Activated naive CD4-positive, alpha-beta T cell treated with anti-CD3 and anti-CD28 coated beads for 36 hours (primary cell): ENCODE measurements around the gene WFS1. TPM values are rescaled to one million over a fixed set of nuclear protein-coding genes. Genes with fewer than 3 reads are reported as not detected.

Experiments used
- CTCF ChIA-PET: fragments of 350-600 bp; sonication (Branson Sonifier 250); formaldehyde crosslinking; loops from one replicate; lab custom pipeline; 2021; ENCODE audit warnings: antibody characterized with exemption; lab: Charles Lee
- DNase-seq: peaks from one replicate; pipeline ENCODE4 v3.0.0-alpha.2; 2020
- H3K27ac Mint-ChIP-seq: one replicate; pipeline ENCODE4 v1.8.0; 2021; ENCODE audit warnings: mild to moderate bottlenecking, mixed read lengths
- H3K27me3 Mint-ChIP-seq: one replicate; pipeline ENCODE4 v1.8.0; 2021; ENCODE audit warnings: low read depth, mixed read lengths
- H3K36me3 Mint-ChIP-seq: one replicate; pipeline ENCODE4 v1.8.0; 2021; ENCODE audit warnings: low read depth, mixed read lengths
- H3K4me1 Mint-ChIP-seq: one replicate; pipeline ENCODE4 v1.8.0; 2021; ENCODE audit warnings: low read depth, mixed read lengths
- H3K4me3 Mint-ChIP-seq: one replicate; pipeline ENCODE4 v1.8.0; 2021; ENCODE audit warnings: mild to moderate bottlenecking, moderate library complexity, mixed read lengths
- H3K9me3 Mint-ChIP-seq: one replicate; pipeline ENCODE4 v1.8.0; 2021; ENCODE audit warnings: mixed read lengths
- intact Hi-C: fragments of 100-400 bp; cut with micrococcal nuclease; formaldehyde crosslinking; loops from one replicate; pipeline ENCODE4 v1.15.1; 2023
- total RNA-seq, 2 experiments: library from RNA; stranded (reverse); gene quantifications; one replicate each; pipeline ENCODE4 v1.2.3, GENCODE V29; 2021

The WFS1 gene
- total RNA-seq, 2 experiments from 2014 or later = 3.6 to 4.5 TPM

GRCh38 chr4:6291784-6292297, 22.2 kb downstream of the WFS1 start:
- H3K27me3 Mint-ChIP-seq = no peaks in the 10 kb centered on the region

GRCh38 chr4:6292376-6293096, 22.9 kb downstream of the WFS1 start:
- Mint-ChIP-seq H3K36me3 (no peaks in the 10 kb centered on the region), H3K9me3 (no peaks in the 10 kb centered on the region), H3K4me3 (no peak overlapping the region), H3K27me3 (no peaks in the 10 kb centered on the region), H3K27ac (no peak overlapping the region), H3K4me1 (no peaks in the 10 kb centered on the region)
- no peak for DNase-seq
- CTCF ChIA-PET = no interaction called here
- intact Hi-C loops = no loop called here

More at GRCh38 chr4:6291784-6292297, 22.2 kb downstream of the WFS1 start:
- intact Hi-C loops = no loop called here
- CTCF ChIA-PET = no interaction called here
- DNase-seq = no peak
- Mint-ChIP-seq H3K4me1 (no peaks in the 10 kb centered on the region), H3K4me3 (no peak overlapping the region), H3K9me3 (no peaks in the 10 kb centered on the region), H3K36me3 (no peaks in the 10 kb centered on the region), H3K27ac (no peak overlapping the region)

- CTCF ChIA-PET = no interaction called here
- H3K4me1 Mint-ChIP-seq = no peaks in the 10 kb centered on the region
- H3K4me3 Mint-ChIP-seq = no peak overlapping the region
- intact Hi-C loops = no loop called here
- H3K9me3 Mint-ChIP-seq = no peaks in the 10 kb centered on the region
- no peaks in the 10 kb centered on the region for H3K27me3 Mint-ChIP-seq
- no peak for DNase-seq
- H3K27ac Mint-ChIP-seq = no peak overlapping the region
- no peaks in the 10 kb centered on the region for H3K36me3 Mint-ChIP-seq
Measured at GRCh38 chr4:6293097-6293445, 23.4 kb downstream of the WFS1 start.

- no peaks in the 10 kb centered on the region for H3K27me3 Mint-ChIP-seq
- H3K4me3 Mint-ChIP-seq = no peak overlapping the region
- CTCF ChIA-PET = no interaction called here
- no peaks in the 10 kb centered on the region for H3K4me1 Mint-ChIP-seq
- no peak for DNase-seq
- H3K27ac Mint-ChIP-seq = no peak overlapping the region
- H3K9me3 Mint-ChIP-seq = no peaks in the 10 kb centered on the region
- intact Hi-C loops = no loop called here
- H3K36me3 Mint-ChIP-seq = no peaks in the 10 kb centered on the region
Measured at GRCh38 chr4:6293661-6294060, 24.0 kb downstream of the WFS1 start.

GRCh38 chr4:6294705-6295421, 25.2 kb downstream of the WFS1 start:
- H3K27ac Mint-ChIP-seq = no peak overlapping the region
- no peaks in the 10 kb centered on the region for H3K4me1 Mint-ChIP-seq
- CTCF ChIA-PET = no interaction called here
- H3K27me3 Mint-ChIP-seq = no peaks in the 10 kb centered on the region
- H3K4me3 Mint-ChIP-seq = no peak overlapping the region
- H3K36me3 Mint-ChIP-seq = no peaks in the 10 kb centered on the region
- intact Hi-C loops = no loop called here
- no peak for DNase-seq
- no peaks in the 10 kb centered on the region for H3K9me3 Mint-ChIP-seq

- CTCF ChIA-PET = no interaction called here
- Mint-ChIP-seq H3K36me3 (no peaks in the 10 kb centered on the region), H3K9me3 (no peaks in the 10 kb centered on the region), H3K27me3 (no peaks in the 10 kb centered on the region), H3K4me1 (no peaks in the 10 kb centered on the region), H3K4me3 (no peak overlapping the region), H3K27ac (no peak overlapping the region)
- no peak for DNase-seq
- intact Hi-C loops = no loop called here
Measured at GRCh38 chr4:6295495-6295894, 25.8 kb downstream of the WFS1 start.

GRCh38 chr4:6296026-6296425, 26.4 kb downstream of the WFS1 start:
- H3K4me1 Mint-ChIP-seq = no peaks in the 10 kb centered on the region
- intact Hi-C loops = no loop called here
- H3K36me3 Mint-ChIP-seq = no peaks in the 10 kb centered on the region
- H3K27me3 Mint-ChIP-seq = no peaks in the 10 kb centered on the region
- CTCF ChIA-PET = interaction anchor here (0.7 kb wide), 1 partner anchor 32 kb away, joined by 3 read pairs; no protein-coding TSS in a partner anchor
- no peak overlapping the region for H3K4me3 Mint-ChIP-seq
- no peaks in the 10 kb centered on the region for H3K9me3 Mint-ChIP-seq
- no peak for DNase-seq
- no peak overlapping the region for H3K27ac Mint-ChIP-seq

- Mint-ChIP-seq H3K4me3 (no peak overlapping the region), H3K9me3 (no peaks in the 10 kb centered on the region), H3K36me3 (peaks cover 4% of the 10 kb centered on the region), H3K4me1 (no peaks in the 10 kb centered on the region), H3K27ac (no peak overlapping the region), H3K27me3 (no peaks in the 10 kb centered on the region)
- intact Hi-C loops = no loop called here
- DNase-seq = no peak
- CTCF ChIA-PET = interaction anchor here (1.1 kb wide), 1 partner anchor 35 kb away, joined by 3 read pairs; no protein-coding TSS in a partner anchor
Measured at GRCh38 chr4:6297266-6297815, 27.7 kb downstream of the WFS1 start.

GRCh38 chr4:6298035-6298434, 28.4 kb downstream of the WFS1 start:
- Mint-ChIP-seq H3K4me3 (no peak overlapping the region), H3K36me3 (peaks cover 6% of the 10 kb centered on the region), H3K9me3 (no peaks in the 10 kb centered on the region), H3K27ac (no peak overlapping the region), H3K27me3 (no peaks in the 10 kb centered on the region), H3K4me1 (no peaks in the 10 kb centered on the region)
- intact Hi-C loops = no loop called here
- CTCF ChIA-PET = interaction anchor here (0.9 kb wide), 1 partner anchor 45 kb away, joined by 3 read pairs; no protein-coding TSS in a partner anchor
- DNase-seq = no peak

- Mint-ChIP-seq H3K9me3 (no peaks in the 10 kb centered on the region), H3K4me3 (no peak overlapping the region), H3K27me3 (no peaks in the 10 kb centered on the region), H3K27ac (no peak overlapping the region), H3K36me3 (peaks cover 6% of the 10 kb centered on the region), H3K4me1 (no peaks in the 10 kb centered on the region)
- CTCF ChIA-PET = interaction anchor here (0.9 kb wide), 1 partner anchor 45 kb away, joined by 3 read pairs; no protein-coding TSS in a partner anchor
- intact Hi-C loops = no loop called here
- DNase-seq = no peak
Measured at GRCh38 chr4:6298852-6299251, 29.2 kb downstream of the WFS1 start.

- H3K27ac Mint-ChIP-seq = no peak overlapping the region
- CTCF ChIA-PET = no interaction called here
- H3K9me3 Mint-ChIP-seq = no peaks in the 10 kb centered on the region
- no peaks in the 10 kb centered on the region for H3K27me3 Mint-ChIP-seq
- intact Hi-C loops = no loop called here
- H3K4me1 Mint-ChIP-seq = no peaks in the 10 kb centered on the region
- peaks cover 6% of the 10 kb centered on the region for H3K36me3 Mint-ChIP-seq
- no peak for DNase-seq
- H3K4me3 Mint-ChIP-seq = no peak overlapping the region
Measured at GRCh38 chr4:6299875-6300274, 30.2 kb downstream of the WFS1 start.

- CTCF ChIA-PET = no interaction called here
- intact Hi-C loops = no loop called here
- no peak overlapping the region for H3K4me3 Mint-ChIP-seq
- H3K4me1 Mint-ChIP-seq = no peaks in the 10 kb centered on the region
- DNase-seq = no peak
- peaks cover 6% of the 10 kb centered on the region for H3K36me3 Mint-ChIP-seq
- H3K27ac Mint-ChIP-seq = no peak overlapping the region
- H3K9me3 Mint-ChIP-seq = no peaks in the 10 kb centered on the region
- no peaks in the 10 kb centered on the region for H3K27me3 Mint-ChIP-seq
Measured at GRCh38 chr4:6300359-6300758, 30.7 kb downstream of the WFS1 start.
